HL-60 (cell line): ENCODE results near the gene CHN1.
A peak's percentile ranks its signal among the peaks of the same experiment; 100 is the strongest.

ENCODE experiments used
- CTCF ChIP-seq: IDR thresholded peaks from one replicate; pipeline ENCODE4 v1.5.1; 2011; ENCODE audit warnings: low read length, control low read depth, inconsistent platforms; ENCODE audit not compliant: insufficient read depth
- POLR2AphosphoS5 ChIP-seq: IDR thresholded peaks from 2 replicates; pipeline ENCODE4 v1.6.1; 2012; ENCODE audit warnings: low read depth
- SPI1 ChIP-seq: IDR thresholded peaks from 2 replicates; pipeline ENCODE4 v1.6.1; 2012; ENCODE audit warnings: low read depth, mild to moderate bottlenecking, borderline replicate concordance
- TF ChIP-seq, protein P1 (sequence below): IDR thresholded peaks from 2 replicates; pipeline ENCODE4 v1.6.1; 2012; ENCODE audit warnings: low read depth; ENCODE audit not compliant: insufficient replicate concordance

- TF ChIP-seq SPI1 (no peak), POLR2AphosphoS5 (no peak), CTCF (peak; percentile 62)
- TF ChIP-seq, protein P1, sequence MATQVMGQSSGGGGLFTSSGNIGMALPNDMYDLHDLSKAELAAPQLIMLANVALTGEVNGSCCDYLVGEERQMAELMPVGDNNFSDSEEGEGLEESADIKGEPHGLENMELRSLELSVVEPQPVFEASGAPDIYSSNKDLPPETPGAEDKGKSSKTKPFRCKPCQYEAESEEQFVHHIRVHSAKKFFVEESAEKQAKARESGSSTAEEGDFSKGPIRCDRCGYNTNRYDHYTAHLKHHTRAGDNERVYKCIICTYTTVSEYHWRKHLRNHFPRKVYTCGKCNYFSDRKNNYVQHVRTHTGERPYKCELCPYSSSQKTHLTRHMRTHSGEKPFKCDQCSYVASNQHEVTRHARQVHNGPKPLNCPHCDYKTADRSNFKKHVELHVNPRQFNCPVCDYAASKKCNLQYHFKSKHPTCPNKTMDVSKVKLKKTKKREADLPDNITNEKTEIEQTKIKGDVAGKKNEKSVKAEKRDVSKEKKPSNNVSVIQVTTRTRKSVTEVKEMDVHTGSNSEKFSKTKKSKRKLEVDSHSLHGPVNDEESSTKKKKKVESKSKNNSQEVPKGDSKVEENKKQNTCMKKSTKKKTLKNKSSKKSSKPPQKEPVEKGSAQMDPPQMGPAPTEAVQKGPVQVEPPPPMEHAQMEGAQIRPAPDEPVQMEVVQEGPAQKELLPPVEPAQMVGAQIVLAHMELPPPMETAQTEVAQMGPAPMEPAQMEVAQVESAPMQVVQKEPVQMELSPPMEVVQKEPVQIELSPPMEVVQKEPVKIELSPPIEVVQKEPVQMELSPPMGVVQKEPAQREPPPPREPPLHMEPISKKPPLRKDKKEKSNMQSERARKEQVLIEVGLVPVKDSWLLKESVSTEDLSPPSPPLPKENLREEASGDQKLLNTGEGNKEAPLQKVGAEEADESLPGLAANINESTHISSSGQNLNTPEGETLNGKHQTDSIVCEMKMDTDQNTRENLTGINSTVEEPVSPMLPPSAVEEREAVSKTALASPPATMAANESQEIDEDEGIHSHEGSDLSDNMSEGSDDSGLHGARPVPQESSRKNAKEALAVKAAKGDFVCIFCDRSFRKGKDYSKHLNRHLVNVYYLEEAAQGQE = no peak
These were observed 256.2 kb downstream of the CHN1 start for GRCh38 chr2:174748948-174749347.
